Stimulated activated naive CD8-positive, alpha-beta T cell treated with anti-CD3 and anti-CD28 coated beads, Interleukin-15, amount 100 ng/mL, for 72 hours (primary cell): ENCODE results near the gene NPC1L1.

Source experiments
- ATAC-seq: fragments of 150-1000 bp; cut with Tn5 transposase; 2 replicates; pipeline ENCODE4 v1.10.0; 2021; ENCODE audit warnings: mild to moderate bottlenecking, moderate library complexity
- DNase-seq, 2 donors: peaks; one replicate each; pipeline ENCODE4 v3.0.0; 2021 to 2022
- H3K27ac Mint-ChIP-seq, 2 donors: one replicate each; pipeline ENCODE4 v1.8.0; 2022; ENCODE audit warnings: mild to moderate bottlenecking in 2 of 2, mixed read lengths in 2 of 2, moderate library complexity in 2 of 2
- H3K27me3 Mint-ChIP-seq: one replicate; pipeline ENCODE4 v1.8.0; 2022; ENCODE audit warnings: mixed read lengths
- H3K4me1 Mint-ChIP-seq: one replicate; pipeline ENCODE4 v1.8.0; 2022; ENCODE audit warnings: mild to moderate bottlenecking, mixed read lengths
- H3K4me3 Mint-ChIP-seq, 2 donors: one replicate each; pipeline ENCODE4 v1.8.0; 2022; ENCODE audit warnings: mild to moderate bottlenecking in 2 of 2, mixed read lengths in 2 of 2, moderate library complexity in 1 of 2
- H3K9me3 Mint-ChIP-seq, 2 donors: one replicate each; pipeline ENCODE4 v1.8.0; 2022; ENCODE audit warnings: mixed read lengths in 2 of 2

The NPC1L1 gene

GRCh38 chr7:44549457-44549856 is 8.3 kb upstream of the NPC1L1 start:
- peaks cover 6% of the 10 kb centered on the region for H3K4me1 Mint-ChIP-seq
- no peaks in the 10 kb centered on the region for H3K9me3 Mint-ChIP-seq
- no peak for ATAC-seq
- DNase-seq = no peak
- H3K27ac Mint-ChIP-seq = no peak overlapping the region
- H3K27me3 Mint-ChIP-seq = peaks cover 17% of the 10 kb centered on the region
- H3K4me3 Mint-ChIP-seq = no peak overlapping the region

DNA sequence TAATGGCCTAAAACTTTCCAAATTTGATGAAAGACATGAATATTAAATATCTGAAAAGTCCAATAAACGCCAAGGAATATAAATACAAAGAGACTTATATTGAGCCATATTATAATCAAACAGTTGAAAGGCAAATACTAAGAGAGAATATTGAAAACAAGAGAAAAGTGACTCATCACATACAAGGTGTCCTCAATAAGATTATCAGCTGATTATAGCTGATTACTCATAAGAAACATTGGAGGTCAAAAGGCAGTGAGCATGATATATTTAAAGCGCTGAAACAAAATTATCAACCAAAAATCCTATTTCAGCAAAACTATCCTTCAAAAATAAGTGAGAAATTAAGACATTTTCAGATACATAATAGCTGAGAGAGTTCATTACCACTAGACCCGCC is 7.8 kb upstream of the NPC1L1 start:
- Mint-ChIP-seq H3K4me3 (no peak overlapping the region), H3K27ac (no peak overlapping the region), H3K27me3 (peaks cover 17% of the 10 kb centered on the region), H3K9me3 (no peaks in the 10 kb centered on the region), H3K4me1 (peaks cover 6% of the 10 kb centered on the region)
- ATAC-seq = no peak
- no peak for DNase-seq

GRCh38 chr7:44547536-44548231 is 6.6 kb upstream of the NPC1L1 start:
- Mint-ChIP-seq H3K27me3 (peaks cover 17% of the 10 kb centered on the region), H3K9me3 (no peaks in the 10 kb centered on the region), H3K4me1 (peaks cover 6% of the 10 kb centered on the region), H3K4me3 (no peak overlapping the region), H3K27ac (no peak overlapping the region)
- DNase-seq = no peak
- no peak for ATAC-seq

- no peak for DNase-seq
- Mint-ChIP-seq H3K27me3 (peaks cover 7% of the 10 kb centered on the region), H3K4me1 (no peaks in the 10 kb centered on the region), H3K9me3 (no peaks in the 10 kb centered on the region), H3K27ac (no peak overlapping the region), H3K4me3 (no peak overlapping the region)
- ATAC-seq = no peak
These were observed 913 bp upstream of the NPC1L1 start for GRCh38 chr7:44541876-44542610.

DNA sequence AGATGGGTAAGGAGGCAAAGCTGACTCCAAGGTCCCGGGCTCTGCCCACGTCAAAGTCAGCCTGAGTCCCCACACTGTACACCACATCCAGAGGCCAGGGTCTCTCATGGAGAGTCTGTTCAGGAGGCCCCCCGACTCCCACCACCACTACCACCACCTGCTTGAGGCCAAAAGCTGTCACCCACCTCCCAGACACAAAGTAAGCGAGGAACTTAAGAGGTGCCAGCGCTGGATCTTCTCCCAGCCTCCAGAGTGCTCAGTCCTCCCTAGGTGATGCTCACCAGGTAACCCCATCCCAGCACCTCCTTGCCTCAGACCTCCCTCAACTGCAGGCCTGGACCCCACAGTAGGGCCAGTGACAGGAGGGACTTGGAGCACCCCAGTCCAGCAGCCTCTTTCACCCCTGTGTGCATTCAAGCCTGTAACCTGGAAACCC is 520 bp downstream of the NPC1L1 start:
- no peak for DNase-seq
- no peak overlapping the region for H3K27ac Mint-ChIP-seq
- H3K4me3 Mint-ChIP-seq = no peak overlapping the region
- H3K9me3 Mint-ChIP-seq = no peaks in the 10 kb centered on the region
- no peaks in the 10 kb centered on the region for H3K27me3 Mint-ChIP-seq
- no peaks in the 10 kb centered on the region for H3K4me1 Mint-ChIP-seq
- no peak for ATAC-seq

DNA sequence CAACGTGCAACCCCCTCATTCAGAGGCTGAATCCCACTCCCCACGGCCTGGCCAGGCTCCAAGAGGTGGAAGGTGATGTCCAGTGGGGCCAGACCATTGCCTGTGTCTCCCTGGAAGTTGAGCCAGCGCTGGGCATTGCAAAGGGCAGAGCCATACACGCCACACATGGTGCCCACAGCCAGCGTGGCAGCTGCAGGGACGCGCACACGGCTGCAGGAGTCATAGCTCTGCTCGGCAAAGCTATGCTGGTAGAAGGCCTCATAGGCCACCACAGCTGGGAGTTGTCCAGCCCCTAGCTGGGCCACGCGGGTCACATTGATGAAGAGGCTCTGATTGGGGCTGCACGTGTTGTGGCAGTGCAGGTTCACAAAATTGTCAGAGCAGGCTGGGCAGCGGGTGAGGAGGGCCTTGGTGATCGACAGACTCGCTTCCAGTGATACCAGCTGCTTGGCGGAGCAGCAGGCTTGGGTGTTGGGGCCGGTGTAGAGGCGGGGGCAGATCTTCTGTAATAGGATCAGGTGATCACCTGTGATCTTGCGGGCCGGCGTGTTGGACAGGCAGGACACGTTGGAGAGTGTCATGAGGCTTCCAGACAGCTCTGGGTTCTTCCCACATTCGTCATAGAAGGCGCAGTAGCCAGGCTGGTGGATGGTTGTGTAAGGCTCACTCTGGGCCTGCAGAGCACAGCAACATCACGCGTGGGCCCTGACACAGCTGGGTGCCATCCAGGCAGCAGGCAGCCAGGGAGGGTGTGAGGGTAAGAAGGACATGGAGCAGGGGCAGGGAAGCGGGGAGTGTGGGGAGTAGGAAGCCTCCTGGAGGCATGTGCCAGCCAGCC is 1.2 kb downstream of the NPC1L1 start:
- Mint-ChIP-seq H3K4me3 (no peak overlapping the region), H3K4me1 (no peaks in the 10 kb centered on the region), H3K9me3 (no peaks in the 10 kb centered on the region), H3K27ac (no peak overlapping the region), H3K27me3 (no peaks in the 10 kb centered on the region)
- no peak for DNase-seq
- ATAC-seq = no peak

DNA sequence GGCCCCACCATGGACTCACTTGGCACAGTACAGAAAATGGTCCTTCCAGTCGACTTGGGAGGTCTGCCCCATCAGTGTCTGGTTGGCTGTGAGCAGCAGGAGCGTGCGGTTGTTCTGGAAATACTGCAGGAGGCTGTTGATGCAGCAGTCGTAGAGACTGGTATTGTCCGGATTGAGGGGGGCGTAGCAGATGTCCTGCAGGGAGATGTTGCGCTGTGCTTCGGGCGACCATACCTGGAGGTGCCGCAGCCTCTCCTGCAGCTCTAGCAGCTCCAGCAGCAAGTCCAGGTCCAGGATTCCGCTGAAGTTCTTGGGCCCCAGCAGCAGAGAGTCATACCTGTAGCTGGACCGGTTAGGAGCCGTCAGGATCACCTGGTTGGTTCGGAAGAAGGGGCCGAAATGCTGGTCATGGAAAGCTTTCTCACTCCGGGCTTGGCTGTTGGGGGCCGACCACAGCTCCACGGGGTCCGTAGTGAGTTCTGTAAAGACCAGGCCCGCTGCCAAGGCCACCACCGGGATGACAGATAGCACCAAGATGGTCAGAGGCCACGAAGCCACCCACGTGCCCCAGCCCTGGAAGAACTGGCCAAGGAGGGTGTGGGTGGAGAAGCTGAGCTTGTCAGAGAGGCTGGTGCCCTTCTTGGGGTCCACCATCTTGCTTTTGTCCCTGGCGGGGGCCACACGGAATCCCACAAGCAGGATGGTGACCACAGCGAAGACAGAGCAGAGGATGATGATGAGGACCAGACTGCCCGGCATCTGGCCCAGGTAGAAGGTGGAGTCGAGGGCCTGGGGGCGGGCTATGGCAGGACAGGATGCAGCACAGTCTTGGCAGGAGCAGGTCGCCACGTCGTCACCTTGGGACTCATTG is 2.1 kb downstream of the NPC1L1 start:
- no peaks in the 10 kb centered on the region for H3K27me3 Mint-ChIP-seq
- H3K4me3 Mint-ChIP-seq = no peak overlapping the region
- H3K9me3 Mint-ChIP-seq = no peaks in the 10 kb centered on the region
- ATAC-seq (no peak), DNase-seq (no peak)
- H3K27ac Mint-ChIP-seq = no peak overlapping the region
- H3K4me1 Mint-ChIP-seq = no peaks in the 10 kb centered on the region

DNA sequence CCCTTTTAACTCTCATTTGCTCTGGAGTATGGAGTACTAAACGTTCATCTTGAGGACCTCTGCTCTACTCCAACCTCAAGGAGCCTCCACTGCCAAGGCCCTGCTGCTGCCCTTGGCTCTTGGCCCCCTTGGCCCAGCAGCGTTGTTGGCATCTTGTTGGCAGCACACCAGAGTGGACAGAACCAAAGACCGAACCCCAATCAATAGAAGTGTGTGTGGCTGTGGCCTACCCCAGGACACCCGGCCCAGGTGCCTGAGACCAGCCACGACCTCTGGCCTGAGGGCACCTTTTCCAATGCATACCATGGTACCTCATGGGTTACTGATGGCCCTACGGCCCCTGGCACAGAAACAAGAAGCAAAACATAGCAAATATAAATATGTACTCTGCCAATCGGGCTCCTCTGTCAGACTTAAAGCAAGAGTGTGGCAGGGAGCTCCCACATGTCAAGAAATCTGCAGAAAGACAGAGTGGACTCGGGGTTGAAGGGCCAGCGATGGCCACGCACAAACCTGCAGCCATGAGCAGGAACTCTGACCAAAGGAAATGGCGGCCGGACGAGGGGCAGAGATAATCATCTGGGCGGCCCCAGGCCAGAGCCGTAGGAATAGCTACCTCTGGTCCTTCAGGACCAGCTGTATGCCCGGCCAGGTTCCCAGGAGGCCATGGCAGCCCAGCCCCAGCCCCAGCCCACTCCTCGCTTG is 2.9 kb downstream of the NPC1L1 start:
- Mint-ChIP-seq H3K4me3 (no peak overlapping the region), H3K27ac (no peak overlapping the region), H3K9me3 (no peaks in the 10 kb centered on the region), H3K4me1 (no peaks in the 10 kb centered on the region), H3K27me3 (no peaks in the 10 kb centered on the region)
- DNase-seq (no peak), ATAC-seq (no peak)

GRCh38 chr7:44537442-44537841 is 3.7 kb downstream of the NPC1L1 start:
- no peaks in the 10 kb centered on the region for H3K27me3 Mint-ChIP-seq
- H3K4me1 Mint-ChIP-seq = no peaks in the 10 kb centered on the region
- no peaks in the 10 kb centered on the region for H3K9me3 Mint-ChIP-seq
- DNase-seq (no peak), ATAC-seq (no peak)
- peak overlapping the region in 1 of 2 donors; percentile 20 for H3K27ac Mint-ChIP-seq
- no peak overlapping the region for H3K4me3 Mint-ChIP-seq

DNA sequence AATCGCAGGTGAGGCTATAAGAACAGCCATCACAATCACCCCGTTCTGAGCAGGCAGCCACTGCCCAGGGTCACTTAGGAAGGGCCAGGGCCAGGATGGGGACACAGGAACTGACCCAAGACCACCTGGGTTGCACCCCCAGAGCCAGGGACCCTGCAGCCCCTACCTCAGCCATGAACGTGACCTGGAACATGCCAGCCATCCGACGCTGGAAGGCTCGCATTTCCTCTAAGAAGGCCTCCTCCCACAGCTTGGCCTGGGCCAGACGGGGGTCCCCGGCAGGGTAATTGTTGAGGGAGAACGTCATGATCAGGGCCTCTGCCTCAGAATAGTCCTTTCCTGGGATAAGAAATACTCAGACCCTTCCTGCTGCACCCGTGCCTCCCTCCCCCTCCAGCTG is 5.0 kb downstream of the NPC1L1 start:
- Mint-ChIP-seq H3K27ac (no peak overlapping the region), H3K4me3 (no peak overlapping the region), H3K27me3 (no peaks in the 10 kb centered on the region), H3K9me3 (no peaks in the 10 kb centered on the region), H3K4me1 (peaks cover 4% of the 10 kb centered on the region)
- no peak for ATAC-seq
- DNase-seq = no peak

DNA sequence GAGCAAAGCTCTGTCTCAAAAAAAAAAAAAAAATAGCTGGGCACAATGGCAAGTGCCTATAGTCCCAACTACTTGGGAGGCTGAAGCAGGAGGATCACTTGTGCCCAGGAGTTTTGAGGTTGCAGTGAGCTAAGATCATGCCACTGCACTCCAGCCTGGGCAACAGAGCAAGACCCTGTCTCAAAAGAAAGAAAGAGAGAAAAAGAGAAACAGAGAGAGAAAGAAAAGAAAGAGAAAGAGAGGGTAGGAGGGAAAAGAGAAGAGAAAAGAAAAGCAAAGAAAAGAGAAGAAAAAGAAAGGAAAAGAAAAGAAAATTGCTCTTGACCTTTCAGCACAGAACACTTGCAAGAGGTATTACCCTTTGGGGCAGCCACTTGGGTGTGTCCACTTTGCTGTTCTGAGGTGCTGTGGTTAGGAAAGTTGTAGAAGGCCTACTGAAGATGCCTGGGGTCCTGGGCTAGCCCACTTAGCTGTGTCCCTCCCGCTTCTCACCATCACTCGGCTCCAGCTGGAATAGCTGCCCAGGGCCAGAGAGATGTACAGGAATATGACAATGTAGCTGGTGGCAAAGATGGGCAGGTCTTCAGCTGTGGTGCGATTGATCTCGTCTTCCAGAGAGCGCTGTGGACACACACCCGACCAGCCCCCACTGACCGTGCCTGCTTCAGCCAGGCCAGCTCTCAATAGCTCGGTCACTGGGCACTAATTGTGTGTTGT is 5.6 kb downstream of the NPC1L1 start:
- no peak overlapping the region for H3K4me3 Mint-ChIP-seq
- peaks cover 9% of the 10 kb centered on the region for H3K4me1 Mint-ChIP-seq
- no peak for ATAC-seq
- no peaks in the 10 kb centered on the region for H3K9me3 Mint-ChIP-seq
- H3K27me3 Mint-ChIP-seq = no peaks in the 10 kb centered on the region
- H3K27ac Mint-ChIP-seq = no peak overlapping the region
- DNase-seq = no peak

DNA sequence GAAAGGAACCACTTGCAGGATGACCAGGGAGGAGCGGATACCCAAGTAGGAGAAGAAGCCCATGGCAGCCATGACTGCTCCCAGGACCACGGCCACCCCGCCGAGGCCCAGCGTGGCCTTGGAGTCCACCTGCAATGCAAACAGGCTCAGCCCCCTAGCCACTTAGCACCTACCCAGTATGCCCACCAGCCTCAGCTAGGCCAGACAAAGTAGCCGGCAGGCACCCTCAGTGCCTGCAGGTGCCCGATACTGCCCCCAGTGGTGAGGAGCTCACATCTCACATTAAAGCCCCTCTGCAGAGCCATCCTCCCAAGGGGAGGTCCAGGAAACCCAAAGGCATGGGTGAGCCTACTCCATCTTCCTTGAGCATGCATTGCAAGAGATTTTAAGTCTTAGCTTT is 6.6 kb downstream of the NPC1L1 start:
- Mint-ChIP-seq H3K4me1 (peaks cover 9% of the 10 kb centered on the region), H3K27me3 (no peaks in the 10 kb centered on the region), H3K27ac (no peak overlapping the region), H3K9me3 (no peaks in the 10 kb centered on the region), H3K4me3 (no peak overlapping the region)
- peak; percentile 51 to 54 for DNase-seq
- peak; percentile 84 for ATAC-seq

- no peaks in the 10 kb centered on the region for H3K9me3 Mint-ChIP-seq
- H3K27ac Mint-ChIP-seq = no peak overlapping the region
- H3K27me3 Mint-ChIP-seq = no peaks in the 10 kb centered on the region
- ATAC-seq = no peak
- no peak for DNase-seq
- peaks cover 9% of the 10 kb centered on the region for H3K4me1 Mint-ChIP-seq
- H3K4me3 Mint-ChIP-seq = no peak overlapping the region
These were observed 7.0 kb downstream of the NPC1L1 start for GRCh38 chr7:44534087-44534486.

- no peak for ATAC-seq
- no peaks in the 10 kb centered on the region for H3K9me3 Mint-ChIP-seq
These were observed 7.7 kb downstream of the NPC1L1 start for GRCh38 chr7:44533301-44534055.

More at GRCh38 chr7:44533301-44534055, 7.7 kb downstream of the NPC1L1 start:
- no peak for DNase-seq
- Mint-ChIP-seq H3K27ac (no peak overlapping the region), H3K4me1 (peaks cover 9% of the 10 kb centered on the region), H3K4me3 (no peak overlapping the region), H3K27me3 (no peaks in the 10 kb centered on the region)
